Right ventricle myocardium inferior (tissue), 1 donor: Measurements from ENCODE around the gene RBMS3. TPM values are rescaled to one million over a fixed set of nuclear protein-coding genes. Genes with fewer than 3 reads are reported as not detected.
"Not testable (repeated sequence)": the region's sequence is repeated elsewhere in the genome, so short reads cannot be mapped to it uniquely, and the experiment has no call there.

Source experiments
- ATAC-seq: fragments of 200-7000 bp; cut with Tn5 transposase; one replicate; pipeline ENCODE4 v1.9.1; 2020; ENCODE audit warnings: mild to moderate bottlenecking, moderate library complexity
- DNase-seq: peaks from one replicate; pipeline ENCODE4 v3.0.0; 2021; ENCODE audit errors: missing footprints
- intact Hi-C: fragments of 100-400 bp; cut with DNase I; formaldehyde crosslinking; loops from one replicate; pipeline ENCODE4 v1.11.0; 2022
- total RNA-seq: library from RNA; stranded (reverse); fragmentation: NEBNext Ultra II Directional; extraction: Animal tissue kit (Norgen Biotek cat#: 25700); gene quantifications from one replicate; pipeline ENCODE4 v1.2.1, GENCODE V29; 2021
- donor health status: DM: no; HTN: yes; CAD: no; lungs with severe emphysema.

Gene RBMS3
- total RNA-seq, 1 donor from 2014 or later = 32.7 TPM

- no peak for DNase-seq
- intact Hi-C loops = no loop called here
- ATAC-seq = no peak
Observed at GRCh38 chr3:30003741-30004140, 722.9 kb downstream of the RBMS3 start.

GRCh38 chr3:30004481-30004880 is 723.6 kb downstream of the RBMS3 start:
- ATAC-seq (no peak), DNase-seq (no peak)
- intact Hi-C loops = no loop called here

GRCh38 chr3:30006111-30006510 is 725.2 kb downstream of the RBMS3 start:
- intact Hi-C loops = no loop called here
- ATAC-seq = no peak
- DNase-seq = no peak

- DNase-seq (no peak), ATAC-seq (no peak)
- intact Hi-C loops = no loop called here
Observed at GRCh38 chr3:30007668-30008067, 726.8 kb downstream of the RBMS3 start.

GRCh38 chr3:30011237-30011803 is 730.4 kb downstream of the RBMS3 start:
- intact Hi-C loops = no loop called here
- DNase-seq (peak; percentile 25), ATAC-seq (no peak)

- intact Hi-C loops = loop anchor here (2.0 kb wide), 1 partner anchor 740 kb away; no protein-coding TSS in a partner anchor
- peak; percentile 57 for ATAC-seq
- peak; percentile 49 for DNase-seq
Observed at GRCh38 chr3:30012941-30013543, 732.2 kb downstream of the RBMS3 start.

- ATAC-seq (no peak), DNase-seq (no peak)
- intact Hi-C loops = no loop called here
Observed at GRCh38 chr3:30017901-30018300, 737.0 kb downstream of the RBMS3 start.

GRCh38 chr3:30020380-30020779 is 739.5 kb downstream of the RBMS3 start:
- intact Hi-C loops = no loop called here
- ATAC-seq (no peak), DNase-seq (no peak)

GRCh38 chr3:30024466-30024865 is 743.6 kb downstream of the RBMS3 start:
- no peak for ATAC-seq
- DNase-seq = no peak
- intact Hi-C loops = no loop called here

- no peak for ATAC-seq
- DNase-seq = no peak
- intact Hi-C loops = no loop called here
Observed at GRCh38 chr3:30026851-30027250, 746.0 kb downstream of the RBMS3 start.

- intact Hi-C loops = no loop called here
- ATAC-seq (no peak), DNase-seq (no peak)
Observed at GRCh38 chr3:30034246-30034991, 753.5 kb downstream of the RBMS3 start.

- DNase-seq (no peak), ATAC-seq (no peak)
- intact Hi-C loops = no loop called here
Observed at GRCh38 chr3:30035935-30036567, 755.2 kb downstream of the RBMS3 start.

- intact Hi-C loops = no loop called here
- no peak for DNase-seq
- ATAC-seq = no peak
Observed at GRCh38 chr3:30040126-30040525, 759.3 kb downstream of the RBMS3 start.

- ATAC-seq, intact Hi-C loops, DNase-seq: not testable (repeated sequence)
Observed at GRCh38 chr3:30041481-30041880, 760.6 kb downstream of the RBMS3 start.

- DNase-seq (no peak), ATAC-seq (no peak)
- intact Hi-C loops = loop anchor here (1.0 to 2.0 kb wide), 2 partner anchors 156 to 709 kb away; no protein-coding TSS in a partner anchor
Observed at GRCh38 chr3:30042274-30042859, 761.5 kb downstream of the RBMS3 start.

- intact Hi-C loops = loop anchor here (1.0 to 2.0 kb wide), 2 partner anchors 156 to 708 kb away; no protein-coding TSS in a partner anchor
- no peak for ATAC-seq
- no peak for DNase-seq
Observed at GRCh38 chr3:30042916-30043555, 762.2 kb downstream of the RBMS3 start.

- intact Hi-C loops = no loop called here
- no peak for DNase-seq
Observed at GRCh38 chr3:30044515-30044914, 763.6 kb downstream of the RBMS3 start.

GRCh38 chr3:30048431-30048830 is 767.6 kb downstream of the RBMS3 start:
- intact Hi-C loops = no loop called here
- ATAC-seq (no peak), DNase-seq (no peak)

More at GRCh38 chr3:30044515-30044914, 763.6 kb downstream of the RBMS3 start:
- ATAC-seq = no peak

GRCh38 chr3:30050116-30050515 is 769.2 kb downstream of the RBMS3 start:
- intact Hi-C loops, DNase-seq, ATAC-seq: not testable (repeated sequence)
